Measurements from ENCODE around the gene SBNO1. TPM values are rescaled to one million over a fixed set of nuclear protein-coding genes. Genes with fewer than 3 reads are reported as not detected.
"Not testable (repeated sequence)": the region's sequence is repeated elsewhere in the genome, so short reads cannot be mapped to it uniquely, and the experiment has no call there.

Gene SBNO1
- total RNA-seq, 4 donors from 2014 or later, result 18.2 to 26.6 (median 25.8) TPM

DNA sequence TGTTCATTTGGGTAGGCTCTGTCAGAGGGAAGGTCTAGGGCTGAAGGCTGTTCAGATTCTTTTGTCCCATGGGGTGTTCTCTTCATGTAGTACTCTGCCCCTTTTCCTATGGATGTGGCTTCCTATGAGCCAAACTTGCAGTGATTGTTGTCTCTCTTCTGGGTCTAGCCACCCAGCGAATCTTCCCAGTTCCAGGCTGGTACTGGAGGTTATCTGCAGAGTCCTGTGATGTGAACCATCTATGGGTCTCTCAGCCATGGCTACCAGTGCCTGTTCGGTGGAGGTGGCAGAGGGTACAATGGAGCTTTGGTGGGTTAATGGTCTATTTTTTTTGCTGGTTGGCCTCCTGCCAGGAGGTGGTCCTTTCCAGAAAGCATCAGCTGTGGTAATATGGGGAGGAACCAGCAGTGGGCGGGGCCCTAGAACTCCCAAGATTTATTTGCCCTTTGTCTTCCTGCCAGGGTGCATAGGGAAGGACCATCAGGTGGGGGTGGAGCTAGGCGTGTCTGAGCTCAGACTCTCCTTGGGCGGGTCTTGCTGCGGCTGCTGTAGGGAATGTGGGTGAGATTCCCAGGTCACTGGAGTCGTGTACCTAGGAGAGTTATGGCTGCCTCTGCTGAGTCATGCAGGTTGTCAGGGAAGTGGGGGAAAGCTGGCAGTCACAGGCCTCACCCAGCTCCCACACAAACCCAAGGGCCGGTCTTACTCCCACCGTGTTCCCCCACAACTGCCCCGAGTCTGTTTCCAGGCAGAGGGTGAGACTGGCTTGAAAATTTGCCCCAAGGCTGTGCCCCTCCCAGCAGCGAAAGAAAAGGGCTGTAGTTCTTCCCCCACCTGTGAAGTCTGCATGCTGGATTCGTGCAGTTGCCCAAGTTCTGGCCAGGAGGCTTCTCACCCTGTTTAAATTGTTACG is 113.9 kb downstream of the SBNO1 start:
- 52% methylated on average over 13 of the region's 13 CpGs for WGBS
- Histone ChIP-seq H3K4me1 (peaks cover 47% of the 10 kb centered on the region), H3K27ac (peak overlapping the region; percentile 85), H3K27me3 (no peaks in the 10 kb centered on the region), H3K4me3 (no peak overlapping the region), H3K36me3 (peaks cover 19% of the 10 kb centered on the region), H3K9me3 (no peaks in the 10 kb centered on the region)
- TF ChIP-seq POLR2AphosphoS5 (IDR thresholded peaks at IDR 0.05), result no peak
- no peak for TF ChIP-seq EP300 (IDR thresholded peaks at IDR 0.05)
- TF ChIP-seq, protein P1, sequence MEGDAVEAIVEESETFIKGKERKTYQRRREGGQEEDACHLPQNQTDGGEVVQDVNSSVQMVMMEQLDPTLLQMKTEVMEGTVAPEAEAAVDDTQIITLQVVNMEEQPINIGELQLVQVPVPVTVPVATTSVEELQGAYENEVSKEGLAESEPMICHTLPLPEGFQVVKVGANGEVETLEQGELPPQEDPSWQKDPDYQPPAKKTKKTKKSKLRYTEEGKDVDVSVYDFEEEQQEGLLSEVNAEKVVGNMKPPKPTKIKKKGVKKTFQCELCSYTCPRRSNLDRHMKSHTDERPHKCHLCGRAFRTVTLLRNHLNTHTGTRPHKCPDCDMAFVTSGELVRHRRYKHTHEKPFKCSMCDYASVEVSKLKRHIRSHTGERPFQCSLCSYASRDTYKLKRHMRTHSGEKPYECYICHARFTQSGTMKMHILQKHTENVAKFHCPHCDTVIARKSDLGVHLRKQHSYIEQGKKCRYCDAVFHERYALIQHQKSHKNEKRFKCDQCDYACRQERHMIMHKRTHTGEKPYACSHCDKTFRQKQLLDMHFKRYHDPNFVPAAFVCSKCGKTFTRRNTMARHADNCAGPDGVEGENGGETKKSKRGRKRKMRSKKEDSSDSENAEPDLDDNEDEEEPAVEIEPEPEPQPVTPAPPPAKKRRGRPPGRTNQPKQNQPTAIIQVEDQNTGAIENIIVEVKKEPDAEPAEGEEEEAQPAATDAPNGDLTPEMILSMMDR (IDR thresholded peaks at IDR 0.05), result no peak
- TF ChIP-seq POLR2A (IDR thresholded peaks at IDR 0.05), result no peak
- no peak for DNase-seq (ENCODE audit: low spot score in 2 of 2)

DNA sequence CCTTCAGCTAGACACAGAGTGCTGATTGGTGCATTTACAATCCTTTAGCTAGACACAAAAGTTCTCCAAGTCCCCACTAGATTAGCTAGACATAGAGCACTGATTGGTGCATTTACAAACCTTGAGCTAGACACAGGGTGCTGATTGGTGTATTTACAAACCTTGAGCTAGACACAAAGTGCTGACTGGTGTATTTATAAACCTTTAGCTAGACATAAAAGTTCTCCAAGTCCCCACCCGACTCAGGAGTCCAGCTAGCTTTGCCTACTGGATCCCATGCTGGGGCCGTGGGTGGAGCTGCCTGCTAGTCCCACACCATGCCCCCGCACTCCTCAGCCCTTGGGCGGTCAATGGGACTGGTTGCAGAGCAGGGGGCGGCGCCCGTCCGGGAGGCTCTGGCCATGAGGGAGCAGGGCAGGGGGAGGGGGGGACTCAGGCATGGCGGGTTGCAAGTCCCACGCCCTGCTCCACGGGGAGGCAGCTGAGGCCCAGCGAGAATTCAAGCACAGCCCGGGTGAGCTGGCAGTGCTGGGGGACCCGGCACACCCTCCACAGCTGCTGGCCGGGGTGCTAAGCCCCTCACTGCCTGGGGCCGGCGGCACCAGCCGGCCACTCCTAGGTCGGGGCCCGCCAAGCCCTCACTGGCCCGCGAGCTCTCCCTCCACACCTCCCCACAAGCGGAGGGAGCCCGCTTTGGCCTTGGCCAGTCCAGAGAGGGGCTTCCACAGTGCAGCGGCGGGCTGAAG is 115.5 kb downstream of the SBNO1 start:
- H3K4me1 ChIP-seq, result peaks cover 40% of the 10 kb centered on the region
- 85% methylated on average over 13 of the region's 26 CpGs for WGBS
- H3K4me3 ChIP-seq; H3K27ac ChIP-seq; DNase-seq (ENCODE audit: low spot score in 2 of 2); H3K27me3 ChIP-seq; H3K36me3 ChIP-seq; H3K9me3 ChIP-seq: not testable (repeated sequence)

DNA sequence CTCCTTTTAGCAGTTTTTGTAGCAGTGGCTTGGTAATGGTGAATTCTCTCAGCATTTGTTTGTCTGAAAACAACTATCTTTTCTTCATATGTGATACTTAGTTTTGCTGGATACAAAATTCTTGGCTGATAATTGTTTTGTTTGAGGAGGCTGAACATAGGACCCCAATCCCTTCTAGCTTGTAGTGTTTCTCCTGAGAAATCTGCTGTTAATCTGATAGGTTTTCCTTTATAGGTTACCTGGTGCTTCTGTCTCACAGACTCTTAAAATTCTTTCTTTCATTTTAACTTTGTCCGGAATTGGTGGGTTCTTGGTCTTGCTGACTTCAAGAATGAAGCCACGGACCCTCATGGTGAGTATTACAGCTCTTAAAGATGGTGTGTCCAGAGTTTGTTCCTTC is 116.5 kb downstream of the SBNO1 start:
- not testable (repeated sequence) for H3K27ac ChIP-seq; DNase-seq (ENCODE audit: low spot score in 2 of 2)

DNA sequence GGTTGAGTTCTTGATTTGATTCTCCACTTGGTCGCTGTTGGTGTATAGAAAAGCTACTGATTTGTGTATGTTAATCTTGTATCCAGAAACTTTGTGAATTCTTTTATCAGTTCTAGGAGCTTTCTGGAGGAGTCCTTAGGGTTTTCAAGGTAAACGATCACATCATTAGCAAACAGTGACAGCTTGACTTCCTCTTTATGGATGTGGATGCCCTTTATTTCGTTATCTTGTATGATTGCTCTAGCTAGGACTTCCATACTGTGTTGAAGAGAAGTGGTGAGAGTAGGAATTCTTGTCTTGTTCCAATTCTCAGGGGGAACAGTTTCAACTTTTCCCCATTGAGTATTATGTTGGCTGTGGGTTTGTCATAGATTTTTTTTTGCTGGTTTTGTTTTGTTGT is 119.0 kb downstream of the SBNO1 start:
- no peak for DNase-seq (ENCODE audit: low spot score in 2 of 2)
- Histone ChIP-seq H3K9me3 (no peaks in the 10 kb centered on the region), H3K36me3 (no peaks in the 10 kb centered on the region), H3K4me3 (no peak overlapping the region), H3K27me3 (no peaks in the 10 kb centered on the region), H3K27ac (no peak overlapping the region), H3K4me1 (peaks cover 20% of the 10 kb centered on the region)
- 93% methylated on average over 3 of the region's 3 CpGs for WGBS
- TF ChIP-seq, protein P1 (IDR thresholded peaks at IDR 0.05), result no peak
- TF ChIP-seq POLR2A (IDR thresholded peaks at IDR 0.05) (no peak), POLR2AphosphoS5 (IDR thresholded peaks at IDR 0.05) (no peak), EP300 (IDR thresholded peaks at IDR 0.05) (no peak)

More for the DNA sequence above, 116.5 kb downstream of the SBNO1 start:
- peaks cover 29% of the 10 kb centered on the region for H3K4me1 ChIP-seq
- not testable (repeated sequence) for H3K9me3 ChIP-seq, H3K27me3 ChIP-seq, H3K4me3 ChIP-seq, H3K36me3 ChIP-seq
- 98% methylated on average over 2 of the region's 2 CpGs for WGBS

DNA sequence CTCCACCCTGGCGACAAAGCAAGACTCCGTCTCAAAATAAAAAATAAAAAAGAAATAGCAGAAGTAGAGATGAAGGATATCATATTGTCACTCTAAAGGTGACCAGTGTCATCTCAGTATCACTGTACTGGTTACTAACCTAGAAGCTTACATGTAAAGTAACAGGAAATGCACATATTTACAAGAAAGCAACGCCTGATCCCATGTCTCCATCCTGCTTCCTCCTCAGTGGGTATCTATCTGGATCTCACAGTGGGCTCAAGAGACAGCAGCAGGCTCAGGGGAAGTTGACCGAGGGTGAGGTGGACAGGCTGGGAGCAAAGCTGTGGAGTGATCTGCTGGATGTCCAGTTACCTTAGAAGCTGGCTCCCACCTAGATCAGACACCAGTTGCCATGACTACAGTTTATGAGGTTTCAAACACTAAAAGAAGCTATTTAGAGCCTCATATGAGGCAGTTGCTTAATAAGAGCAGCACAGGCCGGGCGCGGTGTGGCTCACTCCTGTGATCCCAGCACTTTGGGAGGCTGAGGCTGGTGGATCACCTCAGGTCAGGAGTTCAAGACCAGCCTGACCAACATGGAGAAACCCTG is 120.9 kb downstream of the SBNO1 start:
- TF ChIP-seq EP300 (IDR thresholded peaks at IDR 0.05), result no peak
- TF ChIP-seq POLR2A (IDR thresholded peaks at IDR 0.05), result no peak
- TF ChIP-seq, protein P1 (IDR thresholded peaks at IDR 0.05), result no peak
- TF ChIP-seq POLR2AphosphoS5 (IDR thresholded peaks at IDR 0.05), result no peak
- WGBS, result 67% methylated on average over 4 of the region's 7 CpGs

More for the DNA sequence above, 120.9 kb downstream of the SBNO1 start:
- Histone ChIP-seq H3K27ac (no peak overlapping the region), H3K4me3 (no peak overlapping the region), H3K27me3 (no peaks in the 10 kb centered on the region), H3K36me3 (no peaks in the 10 kb centered on the region), H3K4me1 (peaks cover 22% of the 10 kb centered on the region), H3K9me3 (no peaks in the 10 kb centered on the region)
- no peak for DNase-seq (ENCODE audit: low spot score in 2 of 2)
